NOMO-1 treated with DMSO at 0.1 percent for 48 hours (cell line): ENCODE results near the gene CDC34.

ENCODE experiments used
- DNase-seq: peaks from one replicate; lab custom pipeline; 2025; ENCODE audit not compliant: unreplicated experiment; lab: John Stamatoyannopoulos, UW

Gene CDC34

DNA sequence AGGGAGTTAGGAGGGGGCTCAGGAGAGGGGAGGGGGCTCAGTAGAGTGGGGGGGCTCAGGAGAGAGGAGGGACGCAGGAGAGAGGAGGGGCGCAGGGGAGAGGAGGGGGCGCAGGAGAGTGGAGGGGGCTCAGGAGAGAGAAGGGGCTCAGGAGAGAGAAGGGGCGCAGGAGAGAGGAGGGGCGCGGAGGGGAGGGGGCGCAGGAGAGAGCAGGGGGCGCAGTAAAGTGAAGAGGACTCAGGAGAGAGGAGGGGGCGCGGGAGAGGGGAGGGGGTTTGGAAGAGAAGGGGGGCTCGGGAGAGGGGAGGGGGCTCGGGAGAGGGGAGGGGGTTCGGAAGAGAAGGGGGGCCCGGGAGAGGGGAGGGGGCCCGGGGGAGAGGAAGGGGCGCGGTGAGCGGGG lies 34.6 kb upstream of the CDC34 start:
- DNase-seq, result no peak

DNA sequence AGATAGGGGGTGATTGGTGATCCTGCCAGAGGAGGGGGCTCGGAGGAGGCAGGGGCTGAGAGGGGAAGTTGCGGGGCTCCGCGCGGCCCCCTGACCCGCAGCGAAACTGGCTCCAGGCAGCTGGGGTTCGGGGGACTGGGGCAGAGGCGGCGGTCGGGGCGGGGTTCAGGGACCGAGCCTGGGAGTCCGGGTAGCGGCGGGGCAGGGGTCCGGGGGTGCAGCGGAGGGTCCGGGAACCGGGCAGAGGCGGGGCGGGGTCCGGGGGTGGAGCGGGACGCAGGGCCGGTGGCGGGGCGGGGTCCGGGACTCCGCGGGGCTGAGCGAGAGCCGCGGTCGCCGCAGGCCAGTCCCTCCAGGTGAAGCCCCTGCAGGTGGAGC lies 34.1 kb upstream of the CDC34 start:
- DNase-seq, result no peak

DNA sequence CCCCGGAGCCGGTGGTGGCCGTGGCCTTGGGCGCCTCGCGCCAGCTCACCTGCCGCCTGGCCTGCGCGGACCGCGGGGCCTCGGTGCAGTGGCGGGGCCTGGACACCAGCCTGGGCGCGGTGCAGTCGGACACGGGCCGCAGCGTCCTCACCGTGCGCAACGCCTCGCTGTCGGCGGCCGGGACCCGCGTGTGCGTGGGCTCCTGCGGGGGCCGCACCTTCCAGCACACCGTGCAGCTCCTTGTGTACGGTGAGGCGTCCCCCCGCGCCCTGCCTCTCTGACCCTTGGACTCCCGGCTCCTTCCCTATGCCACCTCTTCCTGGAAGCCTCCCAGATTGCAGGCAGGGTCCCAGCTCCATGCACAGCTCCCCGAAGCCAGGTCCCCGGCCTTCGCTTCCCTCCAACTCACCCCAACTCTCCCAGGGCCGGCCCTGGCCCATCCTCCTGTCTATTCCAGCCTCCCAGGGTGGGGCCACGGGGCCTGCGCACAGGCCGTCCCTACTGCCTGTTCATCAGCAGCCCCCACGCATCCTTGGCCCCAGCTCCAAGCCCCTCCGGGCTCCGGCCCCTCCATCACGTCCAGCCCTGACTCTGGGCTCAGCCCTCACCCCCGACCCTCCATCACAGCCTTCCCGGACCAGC lies 33.6 kb upstream of the CDC34 start:
- DNase-seq, result no peak

DNA sequence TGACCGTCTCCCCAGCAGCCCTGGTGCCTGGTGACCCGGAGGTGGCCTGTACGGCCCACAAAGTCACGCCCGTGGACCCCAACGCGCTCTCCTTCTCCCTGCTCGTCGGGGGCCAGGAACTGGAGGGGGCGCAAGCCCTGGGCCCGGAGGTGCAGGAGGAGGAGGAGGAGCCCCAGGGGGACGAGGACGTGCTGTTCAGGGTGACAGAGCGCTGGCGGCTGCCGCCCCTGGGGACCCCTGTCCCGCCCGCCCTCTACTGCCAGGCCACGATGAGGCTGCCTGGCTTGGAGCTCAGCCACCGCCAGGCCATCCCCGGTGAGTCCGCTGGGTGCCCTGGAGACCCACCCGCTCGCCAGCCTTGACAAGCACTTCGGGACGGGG lies 33.1 kb upstream of the CDC34 start:
- DNase-seq, result no peak

DNA sequence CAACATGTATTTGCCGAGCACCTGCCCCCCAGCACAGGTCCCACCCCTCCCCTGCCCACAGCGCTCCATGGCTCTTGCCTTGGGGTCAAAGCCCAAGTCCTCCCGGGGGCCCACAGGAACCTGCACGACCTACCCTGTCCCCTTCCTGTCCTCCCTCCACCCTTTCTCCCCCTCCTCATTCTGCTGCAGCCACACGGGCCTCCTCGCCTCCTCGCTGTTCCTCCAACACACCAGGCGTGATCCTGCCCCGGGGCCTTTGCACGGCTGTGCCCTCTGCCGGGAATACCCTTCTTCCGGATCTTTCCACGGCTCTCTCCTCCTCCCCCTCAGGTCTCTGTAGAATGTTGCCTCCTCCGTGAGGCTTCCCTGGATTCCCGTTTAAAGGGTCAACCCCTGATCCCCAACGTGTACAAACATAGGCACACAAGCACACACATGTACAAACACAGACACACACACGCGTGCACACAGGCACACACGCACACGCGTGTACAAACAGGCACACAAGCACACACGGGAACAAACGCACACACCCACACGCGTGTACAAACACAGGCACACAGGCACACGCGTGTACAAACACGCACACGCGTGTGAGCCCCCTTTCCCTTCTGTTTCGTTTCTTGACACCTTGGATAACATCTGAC lies 32.5 kb upstream of the CDC34 start:
- no peak for DNase-seq

DNA sequence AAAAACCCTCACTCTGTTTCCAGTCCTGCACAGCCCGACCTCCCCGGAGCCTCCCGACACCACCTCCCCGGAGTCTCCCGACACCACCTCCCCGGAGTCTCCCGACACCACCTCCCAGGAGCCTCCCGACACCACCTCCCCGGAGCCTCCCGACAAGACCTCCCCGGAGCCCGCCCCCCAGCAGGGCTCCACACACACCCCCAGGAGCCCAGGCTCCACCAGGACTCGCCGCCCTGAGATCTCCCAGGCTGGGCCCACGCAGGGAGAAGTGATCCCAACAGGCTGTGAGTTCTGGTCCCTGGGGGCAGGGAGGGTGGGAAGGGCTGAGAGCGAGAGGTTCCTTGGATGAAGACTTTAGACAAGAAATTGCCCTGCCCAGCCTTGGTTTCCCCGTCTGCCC lies 29.9 kb upstream of the CDC34 start:
- DNase-seq, result no peak

DNA sequence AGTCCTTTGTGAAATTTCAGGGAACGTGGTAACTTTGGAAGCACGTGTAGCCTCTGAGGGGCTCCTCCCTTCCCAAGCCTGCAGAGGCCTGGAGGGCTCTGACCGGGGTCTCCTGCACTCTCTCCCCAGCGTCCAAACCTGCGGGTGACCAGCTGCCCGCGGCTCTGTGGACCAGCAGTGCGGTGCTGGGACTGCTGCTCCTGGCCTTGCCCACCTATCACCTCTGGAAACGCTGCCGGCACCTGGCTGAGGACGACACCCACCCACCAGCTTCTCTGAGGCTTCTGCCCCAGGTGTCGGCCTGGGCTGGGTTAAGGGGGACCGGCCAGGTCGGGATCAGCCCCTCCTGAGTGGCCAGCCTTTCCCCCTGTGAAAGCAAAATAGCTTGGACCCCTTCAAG lies 26.9 kb upstream of the CDC34 start:
- no peak for DNase-seq

DNA sequence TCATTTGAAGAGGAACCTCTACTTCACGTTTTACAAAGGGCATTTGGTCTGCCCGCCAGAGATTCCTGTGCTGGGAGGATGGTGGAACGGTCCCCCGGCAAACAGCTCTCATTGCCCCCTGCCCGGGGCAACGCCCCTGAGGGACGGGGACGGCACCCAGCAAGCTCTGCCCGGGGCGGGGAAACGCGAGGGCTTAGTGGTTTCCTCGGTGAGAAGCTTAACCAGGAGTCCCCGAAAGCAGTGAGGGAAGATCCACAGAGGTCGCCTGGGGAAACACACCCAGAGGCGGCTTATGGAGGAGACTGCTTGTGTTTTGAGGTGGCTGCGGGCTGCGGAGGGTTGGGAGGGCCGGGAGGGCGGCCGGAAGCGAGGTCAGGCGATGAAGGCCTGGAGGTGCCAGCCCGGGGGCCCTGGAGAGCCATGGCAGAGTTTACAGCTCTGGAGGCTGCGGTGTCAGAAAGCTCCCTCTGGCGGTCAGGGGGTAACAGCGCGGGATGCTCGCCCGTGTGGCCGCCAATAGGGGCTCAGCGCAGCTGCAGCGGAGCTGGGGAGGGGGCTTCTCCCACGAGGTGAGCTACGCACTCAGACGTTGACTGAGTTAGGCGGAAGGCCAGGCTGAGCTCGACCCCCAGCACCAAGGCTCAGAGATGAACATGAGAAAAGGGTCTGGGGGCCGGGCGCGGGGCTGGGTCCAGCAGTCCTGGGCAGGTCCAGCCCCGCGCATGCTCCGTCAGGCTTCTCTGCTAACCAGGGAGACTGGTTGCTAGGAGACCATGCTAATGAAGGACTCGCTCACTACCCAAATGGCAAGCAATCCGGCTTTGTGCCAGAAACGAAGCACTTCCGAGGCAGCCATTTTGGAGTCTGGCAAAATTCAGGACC lies 24.9 kb upstream of the CDC34 start:
- DNase-seq, result peak; percentile 99

DNA sequence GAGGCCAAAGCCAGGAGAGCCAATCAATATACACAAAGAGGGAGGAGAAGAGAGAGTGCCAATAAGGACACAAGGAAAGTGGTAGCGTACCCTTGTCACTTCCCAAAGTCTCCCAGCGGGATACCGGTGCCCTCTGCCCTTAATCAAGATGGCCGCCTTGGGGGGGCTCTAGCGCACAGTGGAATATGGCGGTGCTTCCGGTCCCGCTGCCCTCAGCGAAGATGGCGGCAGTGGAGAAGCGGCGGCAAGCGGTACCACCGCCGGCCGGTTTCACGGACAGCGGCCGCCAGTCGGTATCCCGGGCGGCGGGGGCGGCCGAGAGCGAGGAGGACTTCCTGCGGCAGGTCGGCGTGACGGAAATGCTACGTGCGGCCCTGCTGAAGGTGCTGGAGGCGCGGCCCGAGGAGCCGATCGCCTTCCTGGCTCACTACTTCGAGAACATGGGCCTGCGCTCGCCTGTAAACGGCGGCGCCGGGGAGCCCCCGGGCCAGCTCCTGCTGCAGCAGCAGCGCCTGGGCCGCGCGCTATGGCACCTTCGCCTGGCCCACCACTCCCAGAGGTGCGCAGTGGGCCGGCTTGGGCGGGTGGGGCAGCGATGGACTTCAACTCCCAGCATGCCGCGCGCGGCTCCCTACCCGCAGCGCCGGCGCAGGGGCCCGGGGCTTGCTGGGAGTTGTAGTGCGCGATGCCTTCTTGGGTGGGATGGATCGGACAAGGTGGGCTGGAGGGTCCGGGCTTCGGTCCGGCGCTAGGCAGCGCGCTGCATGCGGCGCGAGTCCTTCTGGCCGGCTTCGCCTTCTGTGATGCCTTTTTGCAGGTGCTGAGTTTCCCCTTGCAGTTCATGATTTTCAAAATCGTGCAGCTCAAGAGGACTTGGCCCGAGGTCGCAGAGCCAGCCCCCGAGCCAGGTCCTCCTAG lies 24.0 kb upstream of the CDC34 start, which contains the start of gene TPGS1:
TSS of gene TPGS1 (plus strand) at position 212 of the 918 bp plus-strand sequence. CDS start at position 222, 10 bp downstream.
- DNase-seq, result peak; percentile 41

DNA sequence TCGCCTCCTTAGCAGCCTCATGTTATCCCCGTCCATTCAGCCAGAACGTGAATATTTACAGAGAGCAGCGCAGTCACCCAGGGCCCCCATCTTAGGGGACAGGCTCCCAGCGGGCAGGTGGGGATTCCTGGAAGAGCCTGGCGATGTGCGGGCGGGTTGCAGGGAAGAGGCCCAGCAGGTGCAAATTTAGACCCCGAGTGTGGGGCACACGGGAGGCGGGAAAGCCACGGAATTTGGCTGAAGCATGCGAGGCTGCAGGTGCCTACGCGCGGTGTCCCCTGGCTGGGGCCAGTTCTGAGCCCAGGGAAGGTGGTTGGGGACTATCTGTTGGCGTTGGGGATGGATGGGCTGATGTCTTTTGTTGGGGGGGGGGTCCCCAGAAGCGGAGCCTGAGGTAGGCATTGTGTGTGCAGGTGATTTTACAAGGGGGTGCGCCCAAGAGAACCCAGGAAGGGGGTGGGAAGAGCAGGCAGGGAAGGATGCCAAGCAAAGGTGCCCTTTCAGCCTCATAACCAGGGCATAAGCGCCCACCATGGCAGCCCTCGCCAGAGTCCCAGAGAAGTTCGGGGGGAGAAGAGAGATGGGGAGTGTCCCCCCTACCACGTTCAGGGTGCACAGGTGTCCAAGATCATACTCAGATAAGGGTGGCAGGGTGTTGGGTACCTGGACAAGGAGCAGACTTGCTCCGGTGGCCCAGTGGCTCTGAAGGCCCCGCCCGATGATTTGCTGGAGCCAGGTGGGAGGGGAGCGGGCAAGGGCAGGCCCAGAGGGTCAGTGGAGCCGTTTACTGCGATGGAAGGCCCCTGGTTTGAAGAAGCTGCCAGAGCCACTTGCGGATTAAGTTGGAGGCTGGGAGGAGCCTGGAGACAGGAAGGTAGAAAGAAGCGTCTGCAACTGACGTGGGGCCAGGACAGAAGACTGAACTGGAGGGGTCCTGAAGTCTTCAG lies 23.1 kb upstream of the CDC34 start:
- no peak for DNase-seq

DNA sequence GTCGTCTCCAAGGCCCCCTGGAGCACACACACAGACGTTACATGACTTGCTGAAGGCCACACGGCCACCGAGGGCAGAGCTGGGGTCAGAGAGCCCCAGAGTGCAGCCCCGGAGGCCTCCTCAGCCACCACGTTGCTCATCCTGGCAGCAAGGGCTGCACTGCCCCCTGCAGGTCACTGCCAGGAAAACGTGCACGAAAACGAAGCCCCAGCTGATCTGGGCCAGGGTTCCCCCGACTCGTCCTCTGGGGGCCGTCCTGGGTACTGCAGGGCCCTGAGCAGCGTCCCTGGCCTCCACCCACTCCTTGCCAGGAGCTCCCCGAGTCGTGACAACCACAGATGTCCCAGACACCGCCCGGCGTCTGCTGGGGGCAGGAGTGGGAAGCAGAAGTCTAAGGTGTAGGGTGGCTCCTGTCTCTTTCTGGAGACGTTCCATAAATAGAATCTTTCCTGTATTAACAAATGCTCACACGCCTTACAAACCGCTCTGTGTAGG lies 20.9 kb upstream of the CDC34 start:
- peak; percentile 85 for DNase-seq

DNA sequence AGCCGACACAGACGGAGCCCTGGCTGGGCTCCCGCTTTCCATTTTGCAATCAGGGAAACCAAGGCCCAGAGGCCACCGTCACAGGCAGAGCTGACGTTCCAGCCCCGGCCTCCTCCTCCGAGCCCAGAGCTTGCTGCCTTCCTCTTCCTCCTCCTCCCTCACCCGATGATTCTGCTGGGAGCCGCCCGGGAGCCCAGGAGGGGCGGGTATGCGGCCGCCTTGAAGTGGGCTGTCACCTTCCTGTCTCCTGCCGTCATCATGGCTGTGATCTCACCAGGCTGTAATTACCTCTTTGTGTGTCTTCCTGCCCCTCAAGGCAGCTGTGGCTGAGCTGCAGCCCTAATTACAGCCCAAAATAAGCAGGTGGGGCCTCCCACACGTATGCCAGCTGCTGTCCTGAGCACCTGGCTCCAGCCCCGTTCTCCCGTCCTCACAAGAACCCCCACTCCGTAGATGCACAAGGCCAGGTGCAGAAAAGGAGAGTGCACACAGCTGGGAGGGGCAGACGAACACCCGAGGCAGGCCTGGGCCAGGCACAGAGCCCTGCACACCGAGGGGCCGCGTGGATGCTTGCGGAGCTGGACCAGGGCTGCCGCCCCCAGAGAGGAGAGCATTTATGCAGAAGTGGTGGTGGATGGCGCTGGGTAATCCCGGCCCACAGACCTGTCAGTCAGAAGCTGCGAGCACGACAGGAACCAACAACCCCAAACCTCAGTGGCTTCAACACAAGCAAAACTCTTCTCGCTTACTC lies 20.3 kb upstream of the CDC34 start:
- peak; percentile 77 for DNase-seq

DNA sequence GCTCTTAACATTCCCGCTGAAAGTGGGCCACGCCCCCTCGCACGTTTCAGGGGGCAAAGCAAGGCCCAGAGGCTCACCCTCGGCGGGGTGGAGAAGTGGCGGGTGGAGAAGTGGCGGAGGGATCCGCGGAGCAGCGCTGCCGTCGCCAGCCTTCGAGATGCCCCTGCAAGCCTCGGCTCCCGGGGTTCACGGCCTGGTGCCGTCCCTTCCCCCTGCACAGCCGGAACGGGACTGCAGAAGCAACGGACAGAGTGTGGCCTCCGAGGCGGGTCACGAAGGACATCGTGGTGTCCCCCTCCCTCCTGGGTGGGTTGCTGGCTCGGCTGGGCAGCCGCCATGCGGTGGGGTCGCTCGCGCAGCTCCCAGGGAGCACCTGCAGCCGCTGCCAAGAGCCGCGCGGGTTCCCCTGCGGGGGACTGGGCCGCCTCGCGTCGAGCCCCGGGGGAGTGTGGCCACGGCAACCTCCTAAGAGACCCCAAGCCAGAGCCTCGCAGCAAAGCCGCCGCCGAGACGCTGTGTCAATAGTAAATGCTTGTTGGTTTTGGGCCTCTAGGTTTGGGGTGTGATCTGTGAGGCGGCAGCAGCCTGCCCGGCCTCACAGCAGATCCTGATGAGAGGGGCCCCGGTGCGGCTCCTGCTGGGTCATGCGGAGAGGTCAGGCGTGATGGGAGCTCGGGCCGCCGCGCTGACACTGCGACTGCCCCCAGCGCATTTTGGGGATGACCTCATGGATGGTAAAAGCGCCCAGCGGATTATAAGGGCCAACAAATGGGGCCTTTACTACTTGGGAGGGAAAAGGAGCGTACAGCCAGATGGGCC lies 18.8 kb upstream of the CDC34 start:
- DNase-seq, result no peak

DNA sequence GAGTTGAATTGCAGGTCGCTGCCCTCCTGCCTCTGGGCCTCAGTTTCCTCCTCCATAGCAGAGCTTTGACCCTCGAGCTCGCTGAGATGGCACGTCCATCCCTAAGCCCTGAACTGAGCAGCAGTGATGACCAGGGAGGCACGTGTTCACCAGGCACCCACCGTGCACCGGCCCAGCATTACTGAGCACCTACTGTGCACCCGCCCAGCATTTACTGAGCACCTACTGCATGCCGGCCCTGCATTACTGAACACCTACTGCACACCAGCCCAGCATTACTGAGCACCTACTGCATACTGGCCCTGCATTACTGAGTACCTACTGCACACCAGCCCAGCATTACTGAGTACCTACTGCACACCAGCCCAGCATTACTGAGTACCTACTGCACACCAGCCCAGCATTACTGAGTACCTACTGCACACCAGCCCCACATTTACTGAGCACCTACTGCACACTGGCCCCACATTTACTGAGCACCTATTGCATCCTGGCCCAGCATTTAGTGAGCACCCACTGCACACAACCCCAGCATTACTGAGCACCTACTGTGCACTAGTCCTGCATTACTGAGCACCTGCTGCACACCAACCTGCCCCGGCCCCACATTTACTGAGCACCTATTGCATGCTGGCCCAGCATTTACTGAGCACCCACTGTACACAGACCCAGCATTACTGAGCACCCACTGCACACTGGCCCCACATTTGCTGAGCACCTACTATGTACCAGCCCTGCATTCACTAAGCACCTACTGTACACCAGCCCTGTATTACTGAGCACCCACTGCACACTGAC lies 18.0 kb upstream of the CDC34 start:
- no peak for DNase-seq

DNA sequence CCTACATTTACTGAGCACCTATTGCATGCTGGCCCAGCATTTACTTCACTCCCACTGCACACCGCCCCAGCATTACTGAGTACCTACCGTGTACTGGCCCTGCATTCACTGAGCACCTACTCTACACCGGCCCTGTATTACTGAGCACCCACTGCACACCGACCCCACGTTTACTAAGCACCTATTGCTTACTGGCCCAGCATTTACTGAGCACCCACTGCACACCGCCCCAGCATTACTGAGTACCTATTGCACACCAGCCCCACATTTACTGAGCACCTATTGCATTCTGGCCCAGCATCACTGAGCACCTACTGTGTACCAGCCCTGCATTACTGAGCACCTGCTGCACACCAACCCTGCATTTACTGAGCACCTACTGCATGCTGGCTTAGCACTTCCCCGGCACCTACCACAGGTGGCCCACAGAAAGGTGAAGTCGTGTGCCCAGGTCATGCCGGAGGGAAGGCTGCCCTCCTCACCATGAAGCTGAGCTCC lies 17.3 kb upstream of the CDC34 start:
- no peak for DNase-seq

DNA sequence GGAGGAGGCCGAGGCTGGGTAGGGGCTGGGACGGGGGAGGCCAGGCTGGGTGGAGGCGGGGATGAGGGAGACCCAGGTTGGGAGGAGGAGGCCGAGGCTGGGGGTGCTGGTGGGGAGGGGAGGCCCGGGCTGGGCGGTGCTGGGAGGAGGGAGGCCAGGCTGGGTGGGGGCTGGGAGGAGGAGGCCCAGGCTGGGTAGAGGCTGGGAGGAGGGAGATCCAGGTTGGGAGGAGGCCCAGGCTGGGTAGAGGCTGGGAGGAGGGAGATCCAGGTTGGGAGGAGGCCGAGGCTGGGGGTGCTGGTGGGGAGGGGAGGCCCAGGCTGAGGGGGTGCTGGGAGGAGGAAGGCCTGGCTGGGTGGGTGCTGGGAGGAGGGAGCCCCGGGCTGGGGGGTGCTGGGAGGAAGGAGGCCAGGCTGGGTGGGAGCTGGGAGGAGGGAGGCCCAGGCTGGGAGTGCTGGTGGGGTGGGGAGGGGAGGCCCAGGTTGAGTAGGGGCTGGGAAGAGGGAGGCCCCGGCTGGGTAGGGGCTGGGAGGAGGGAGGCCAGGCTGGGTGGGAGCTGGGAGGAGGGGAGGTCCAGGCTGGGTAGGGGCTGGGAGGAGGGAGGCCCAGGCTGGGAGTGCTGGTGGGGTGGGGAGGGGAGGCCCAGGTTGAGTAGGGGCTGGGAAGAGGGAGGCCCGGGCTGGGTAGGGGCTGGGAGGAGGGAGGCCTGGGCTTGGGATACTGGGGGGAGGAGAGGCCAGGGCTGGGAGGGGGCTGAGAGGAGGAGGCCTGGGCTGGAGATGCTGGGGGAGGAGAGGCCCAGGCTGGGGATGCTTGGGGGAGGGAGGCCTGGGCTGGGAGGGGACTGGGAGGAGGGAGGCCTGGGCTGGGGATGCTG lies 13.6 kb upstream of the CDC34 start:
- no peak for DNase-seq
